LNCaP clone FGC (cell line): ENCODE data around the gene RHBDL1.

Source experiments
- DNase-seq: peaks from one replicate; pipeline ENCODE4 v3.0.0-alpha.2; 2011; ENCODE audit warnings: low read depth
- H3K4me3 ChIP-seq: 2 replicates; pipeline ENCODE4 v1.5.1; 2011; ENCODE audit warnings: mild to moderate bottlenecking, low read depth, low read length, control low read depth
- TF ChIP-seq, protein P1 (sequence below): IDR thresholded peaks from 2 replicates; pipeline ENCODE4 v1.5.1; 2012; ENCODE audit warnings: mild to moderate bottlenecking; ENCODE audit not compliant: control insufficient read depth, insufficient read depth; ENCODE audit errors: extremely low read depth

RHBDL1 gene

DNA sequence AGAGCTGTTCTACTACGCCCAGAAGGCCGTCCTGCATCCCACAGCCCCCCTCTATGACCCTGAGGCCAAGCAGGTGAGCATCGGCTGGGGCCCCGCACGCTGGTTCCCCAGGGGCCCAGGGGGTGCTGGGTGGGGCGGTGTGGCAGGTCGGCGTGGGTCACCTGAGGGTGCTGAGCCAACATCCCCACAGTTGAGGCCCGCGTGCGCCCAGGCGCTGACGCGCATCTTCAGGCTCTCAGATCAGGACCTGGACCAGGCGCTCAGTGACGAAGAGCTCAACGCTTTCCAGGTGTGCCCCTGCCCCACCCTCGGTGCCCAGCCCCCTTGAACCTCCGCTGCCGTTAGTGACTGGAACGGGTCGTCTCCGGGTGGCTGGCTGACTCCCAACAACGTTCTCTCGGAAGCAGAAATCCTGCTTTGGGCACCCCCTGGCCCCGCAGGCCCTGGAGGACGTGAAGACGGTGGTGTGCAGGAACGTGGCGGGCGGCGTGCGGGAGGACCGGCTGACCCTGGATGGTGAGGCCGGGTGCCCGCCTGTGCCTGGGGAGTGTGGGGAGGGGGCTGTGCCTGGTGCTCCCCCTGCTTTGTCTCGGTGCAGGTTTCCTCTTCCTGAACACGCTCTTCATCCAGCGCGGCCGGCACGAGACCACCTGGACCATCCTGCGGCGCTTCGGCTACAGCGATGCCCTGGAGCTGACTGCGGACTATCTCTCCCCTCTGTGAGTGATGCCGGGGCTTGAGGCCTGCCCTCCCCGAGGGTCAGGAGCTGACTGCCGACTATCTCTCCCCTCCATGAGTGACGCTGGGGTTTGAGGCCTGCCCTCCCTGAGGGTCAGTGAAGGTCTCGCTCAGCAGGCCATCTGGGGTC is 4.8 kb upstream of the RHBDL1 start:
- H3K4me3 ChIP-seq = no peak overlapping the region
- TF ChIP-seq, protein P1, sequence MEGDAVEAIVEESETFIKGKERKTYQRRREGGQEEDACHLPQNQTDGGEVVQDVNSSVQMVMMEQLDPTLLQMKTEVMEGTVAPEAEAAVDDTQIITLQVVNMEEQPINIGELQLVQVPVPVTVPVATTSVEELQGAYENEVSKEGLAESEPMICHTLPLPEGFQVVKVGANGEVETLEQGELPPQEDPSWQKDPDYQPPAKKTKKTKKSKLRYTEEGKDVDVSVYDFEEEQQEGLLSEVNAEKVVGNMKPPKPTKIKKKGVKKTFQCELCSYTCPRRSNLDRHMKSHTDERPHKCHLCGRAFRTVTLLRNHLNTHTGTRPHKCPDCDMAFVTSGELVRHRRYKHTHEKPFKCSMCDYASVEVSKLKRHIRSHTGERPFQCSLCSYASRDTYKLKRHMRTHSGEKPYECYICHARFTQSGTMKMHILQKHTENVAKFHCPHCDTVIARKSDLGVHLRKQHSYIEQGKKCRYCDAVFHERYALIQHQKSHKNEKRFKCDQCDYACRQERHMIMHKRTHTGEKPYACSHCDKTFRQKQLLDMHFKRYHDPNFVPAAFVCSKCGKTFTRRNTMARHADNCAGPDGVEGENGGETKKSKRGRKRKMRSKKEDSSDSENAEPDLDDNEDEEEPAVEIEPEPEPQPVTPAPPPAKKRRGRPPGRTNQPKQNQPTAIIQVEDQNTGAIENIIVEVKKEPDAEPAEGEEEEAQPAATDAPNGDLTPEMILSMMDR = no peak
- DNase-seq = no peak

DNA sequence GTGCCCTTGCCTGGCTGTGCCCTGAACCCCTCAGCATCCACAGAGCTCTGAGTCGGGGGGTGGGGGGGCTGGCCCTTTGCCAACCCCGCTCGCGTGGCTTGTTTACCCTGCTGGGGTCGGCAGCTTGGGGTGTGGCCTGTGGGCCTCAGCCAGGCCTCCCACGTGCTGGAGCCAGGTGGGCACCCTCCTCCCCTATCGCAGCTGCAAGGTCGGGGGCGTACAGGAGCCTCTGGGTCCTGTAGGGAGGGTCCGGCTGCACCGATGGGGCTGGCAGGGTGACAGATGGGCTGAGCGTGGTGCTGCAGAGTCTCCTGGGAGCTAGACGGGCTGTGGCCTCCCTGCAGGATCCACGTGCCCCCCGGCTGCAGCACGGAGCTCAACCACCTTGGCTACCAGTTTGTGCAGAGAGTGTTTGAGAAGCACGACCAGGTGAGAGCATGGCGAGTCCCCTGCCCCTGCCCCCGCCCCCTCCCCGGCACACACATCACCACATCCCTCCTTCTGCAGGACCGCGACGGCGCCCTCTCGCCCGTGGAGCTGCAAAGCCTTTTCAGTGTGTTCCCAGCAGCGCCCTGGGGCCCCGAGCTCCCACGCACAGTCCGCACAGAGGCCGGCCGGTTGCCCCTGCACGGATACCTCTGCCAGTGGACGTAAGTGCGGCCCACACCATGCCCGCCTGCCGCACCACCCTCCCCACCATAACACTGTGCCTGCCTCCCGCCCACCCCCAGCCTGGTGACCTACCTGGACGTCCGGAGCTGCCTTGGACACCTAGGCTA is 3.9 kb upstream of the RHBDL1 start:
- TF ChIP-seq, protein P1 = no peak
- no peak for DNase-seq
- H3K4me3 ChIP-seq = no peak overlapping the region

DNA sequence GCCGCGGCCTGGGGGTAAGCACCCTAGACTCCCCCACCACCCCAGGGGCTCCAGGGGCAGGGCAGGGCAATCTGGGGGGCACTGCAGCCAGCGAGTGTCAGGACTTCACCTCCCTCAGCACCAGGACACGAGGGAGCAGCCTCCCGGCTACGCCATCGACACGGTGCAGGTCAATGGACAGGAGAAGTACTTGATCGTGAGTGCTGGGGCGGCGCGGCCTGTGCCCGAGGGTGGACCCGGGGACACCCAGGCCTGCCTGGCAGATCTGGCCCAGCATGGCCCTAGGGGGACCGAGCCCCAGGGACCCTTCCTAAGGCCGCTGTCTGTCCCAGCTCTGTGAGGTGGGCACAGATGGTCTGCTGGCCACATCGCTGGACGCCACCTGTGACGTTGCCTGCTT is 3.1 kb upstream of the RHBDL1 start:
- DNase-seq = no peak
- TF ChIP-seq, protein P1 = no peak
- H3K4me3 ChIP-seq = no peak overlapping the region

DNA sequence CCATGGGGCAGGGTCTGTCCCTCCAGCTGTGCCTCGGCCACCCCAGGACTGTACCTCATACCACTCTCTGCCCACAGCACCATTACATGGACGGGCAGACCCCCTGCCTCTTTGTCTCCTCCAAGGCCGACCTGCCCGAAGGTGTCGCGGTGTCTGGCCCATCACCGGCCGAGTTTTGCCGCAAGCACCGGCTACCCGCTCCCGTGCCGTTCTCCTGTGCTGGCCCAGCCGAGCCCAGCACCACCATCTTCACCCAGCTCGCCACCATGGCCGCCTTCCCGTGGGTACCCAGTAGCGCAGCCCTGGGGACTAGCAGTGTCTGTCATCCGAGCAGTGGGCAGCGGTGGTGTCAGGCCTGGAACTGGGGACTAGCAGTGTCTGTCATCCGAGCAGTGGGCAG is 2.6 kb upstream of the RHBDL1 start:
- TF ChIP-seq, protein P1 = no peak
- no peak for DNase-seq
- no peak overlapping the region for H3K4me3 ChIP-seq

DNA sequence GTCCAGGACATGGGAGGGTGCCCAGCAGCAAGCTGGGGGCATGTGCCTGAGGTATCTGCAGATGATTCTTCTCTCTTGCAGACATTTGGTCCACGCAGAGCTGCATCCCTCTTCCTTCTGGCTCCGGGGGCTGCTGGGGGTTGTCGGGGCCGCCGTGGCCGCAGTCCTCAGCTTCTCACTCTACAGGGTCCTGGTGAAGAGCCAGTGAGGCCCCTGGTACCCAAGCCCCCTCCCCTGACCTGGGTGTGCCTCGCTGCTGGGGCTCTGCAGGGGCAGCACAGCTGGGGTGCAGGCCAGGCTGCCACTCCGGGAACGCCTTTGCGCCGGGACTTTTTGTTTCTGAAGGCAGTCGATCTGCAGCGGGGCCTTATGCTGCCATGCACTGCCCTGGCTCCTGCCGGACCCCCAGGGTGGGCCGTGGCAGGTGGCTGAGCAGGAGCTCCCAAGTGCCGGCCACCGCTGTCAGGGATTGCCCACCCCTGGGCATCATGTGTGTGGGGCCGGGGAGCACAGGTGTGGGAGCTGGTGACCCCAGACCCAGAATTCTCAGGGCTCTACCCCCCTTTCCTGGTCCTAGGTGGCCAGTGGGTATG is 2.0 kb upstream of the RHBDL1 start:
- no peak for DNase-seq

DNA sequence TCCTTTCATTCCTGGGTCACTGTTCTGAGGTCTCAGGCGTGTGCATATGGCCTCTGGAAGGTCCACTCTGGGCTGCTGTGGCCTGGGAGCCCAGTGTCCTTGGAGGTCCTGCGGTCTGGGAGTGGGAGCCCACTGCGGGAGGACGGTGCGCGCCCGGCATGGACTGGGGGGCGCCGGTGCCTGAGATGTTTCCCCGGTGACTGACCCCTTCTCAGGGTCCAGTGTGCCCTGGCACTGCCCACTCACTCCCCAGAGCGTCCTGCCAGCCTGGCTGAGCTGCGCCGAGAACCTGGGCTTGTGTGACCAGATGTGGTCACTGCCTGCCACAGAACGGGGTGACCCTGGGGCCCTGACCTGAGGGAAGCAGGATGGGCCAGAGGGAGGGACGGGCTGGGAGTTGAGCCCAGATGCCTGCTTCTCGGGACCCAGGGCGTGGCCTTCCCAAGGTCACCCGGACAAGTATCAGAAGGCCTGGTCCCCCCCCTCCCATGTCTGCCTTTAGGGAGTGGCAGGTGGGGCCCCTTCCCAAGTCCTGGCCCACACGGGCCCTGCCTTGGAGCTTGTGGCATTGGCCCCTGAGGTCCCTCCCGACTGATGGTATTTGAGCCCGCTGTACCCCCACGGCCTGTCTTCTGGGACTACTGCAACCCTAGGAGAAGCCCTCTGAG is 1.1 kb upstream of the RHBDL1 start:
- no peak for DNase-seq
- H3K4me3 ChIP-seq = no peak overlapping the region
- TF ChIP-seq, protein P1 = no peak

More for the DNA sequence above, 2.0 kb upstream of the RHBDL1 start:
- no peak overlapping the region for H3K4me3 ChIP-seq
- TF ChIP-seq, protein P1 = no peak
